A673 (cell line): Measurements from ENCODE around the gene COX5A. TPM values are rescaled to one million over a fixed set of nuclear protein-coding genes. Genes with fewer than 3 reads are reported as not detected.

ENCODE experiments used
- BruUV-seq: library from RNA; stranded (reverse); fragments of 400-500 nt; replicated peaks from 2 replicates; lab custom pipeline; 2021; lab: Mats Ljungman, UMichigan
- CTCF ChIA-PET: fragments of 300-600 bp; sonication (Branson Sonifier 250); formaldehyde crosslinking; loops from one replicate; lab custom pipeline; 2022; ENCODE audit warnings: antibody characterized with exemption; lab: Charles Lee
- POLR2A ChIA-PET: fragments of 300-600 bp; sonication (Branson Sonifier 250); formaldehyde crosslinking; loops from one replicate; lab custom pipeline; 2022; ENCODE audit warnings: antibody characterized with exemption; ENCODE audit not compliant: low non-redundant PET; lab: Charles Lee
- DNase-seq: peaks from one replicate; pipeline ENCODE4 v3.0.0-alpha.2; 2015; ENCODE audit warnings: low spot score
- H3K27ac ChIP-seq: fragments of 200-600 bp; sonication (generic); 2 replicates; pipeline ENCODE4 v1.5.1; 2016; ENCODE audit warnings: mixed run types, low read depth, mild to moderate bottlenecking, mixed read lengths, antibody characterized with exemption, low read length; ENCODE audit not compliant: poor library complexity, severe bottlenecking
- H3K27me3 ChIP-seq: fragments of 200-600 bp; sonication (generic); replicated peaks from 2 replicates; pipeline ENCODE4 v1.6.1; 2017; ENCODE audit warnings: mixed run types, low read depth, mild to moderate bottlenecking, mixed read lengths, antibody characterized with exemption, low read length; ENCODE audit not compliant: insufficient read depth, poor library complexity
- H3K36me3 ChIP-seq: fragments of 200-600 bp; sonication (generic); 2 replicates; pipeline ENCODE4 v1.6.1; 2016; ENCODE audit warnings: mixed run types, mild to moderate bottlenecking, mixed read lengths, antibody characterized with exemption, low read length; ENCODE audit not compliant: insufficient read depth, poor library complexity, severe bottlenecking
- H3K4me1 ChIP-seq: fragments of 200-600 bp; sonication (generic); 2 replicates; pipeline ENCODE4 v1.6.1; 2017; ENCODE audit warnings: mixed run types, mild to moderate bottlenecking, mixed read lengths, antibody characterized with exemption, low read length; ENCODE audit not compliant: insufficient read depth, poor library complexity, severe bottlenecking
- H3K4me3 ChIP-seq: fragments of 200-600 bp; sonication (generic); 2 replicates; pipeline ENCODE4 v1.5.1; 2016; ENCODE audit warnings: low read depth, mixed run types, mild to moderate bottlenecking, mixed read lengths, low read length; ENCODE audit not compliant: poor library complexity, severe bottlenecking
- H3K9me3 ChIP-seq: fragments of 200-600 bp; sonication (generic); 2 replicates; pipeline ENCODE4 v1.6.1; 2016; ENCODE audit warnings: mixed run types, low read depth, mild to moderate bottlenecking, mixed read lengths, antibody characterized with exemption, low read length; ENCODE audit not compliant: poor library complexity, severe bottlenecking
- EZH2 ChIP-seq: fragments of 200-600 bp; sonication (generic); IDR thresholded peaks from 2 replicates; pipeline ENCODE4 v1.6.1; 2017; ENCODE audit warnings: borderline replicate concordance, low read depth, mild to moderate bottlenecking, mixed read lengths, antibody characterized with exemption, low read length; ENCODE audit not compliant: poor library complexity, severe bottlenecking
- intact Hi-C: fragments of 100-400 bp; cut with micrococcal nuclease; formaldehyde crosslinking; loops from one replicate; pipeline ENCODE4 v1.10.0; 2022; ENCODE audit not compliant: unreplicated experiment
- total RNA-seq: library from RNA; stranded (reverse); gene quantifications from 2 replicates; pipeline ENCODE4 v1.2.3, GENCODE V29; 2021
- TF ChIP-seq, protein P1 (sequence below): fragments of 300-800, 200-600 bp; sonication (generic); conservative IDR thresholded peaks from 2 replicates; pipeline ENCODE4 v1.5.1; 2017; ENCODE audit warnings: low read depth, mild to moderate bottlenecking, antibody characterized with exemption, low read length, moderate library complexity, mixed read lengths

The COX5A gene
- total RNA-seq, 1 experiment from 2014 or later = 354 TPM

GRCh38 chr15:74963213-74963612 is 25.3 kb upstream of the COX5A start:
- ChIA-PET POLR2A (no interaction called here), CTCF (interaction anchor here (1.1 kb wide), 1 partner anchor 12 kb away, joined by 3 read pairs; no protein-coding TSS in a partner anchor)
- H3K9me3 ChIP-seq = no peaks in the 10 kb centered on the region
- no peak overlapping the region for H3K4me3 ChIP-seq
- H3K4me1 ChIP-seq = peaks cover 39% of the 10 kb centered on the region
- BruUV-seq = no TSS peak
- TF ChIP-seq EZH2 = no peak
- TF ChIP-seq, protein P1, sequence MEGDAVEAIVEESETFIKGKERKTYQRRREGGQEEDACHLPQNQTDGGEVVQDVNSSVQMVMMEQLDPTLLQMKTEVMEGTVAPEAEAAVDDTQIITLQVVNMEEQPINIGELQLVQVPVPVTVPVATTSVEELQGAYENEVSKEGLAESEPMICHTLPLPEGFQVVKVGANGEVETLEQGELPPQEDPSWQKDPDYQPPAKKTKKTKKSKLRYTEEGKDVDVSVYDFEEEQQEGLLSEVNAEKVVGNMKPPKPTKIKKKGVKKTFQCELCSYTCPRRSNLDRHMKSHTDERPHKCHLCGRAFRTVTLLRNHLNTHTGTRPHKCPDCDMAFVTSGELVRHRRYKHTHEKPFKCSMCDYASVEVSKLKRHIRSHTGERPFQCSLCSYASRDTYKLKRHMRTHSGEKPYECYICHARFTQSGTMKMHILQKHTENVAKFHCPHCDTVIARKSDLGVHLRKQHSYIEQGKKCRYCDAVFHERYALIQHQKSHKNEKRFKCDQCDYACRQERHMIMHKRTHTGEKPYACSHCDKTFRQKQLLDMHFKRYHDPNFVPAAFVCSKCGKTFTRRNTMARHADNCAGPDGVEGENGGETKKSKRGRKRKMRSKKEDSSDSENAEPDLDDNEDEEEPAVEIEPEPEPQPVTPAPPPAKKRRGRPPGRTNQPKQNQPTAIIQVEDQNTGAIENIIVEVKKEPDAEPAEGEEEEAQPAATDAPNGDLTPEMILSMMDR = no peak
- no peaks in the 10 kb centered on the region for H3K27me3 ChIP-seq
- no peak overlapping the region for H3K27ac ChIP-seq
- intact Hi-C loops = no loop called here
- no peaks in the 10 kb centered on the region for H3K36me3 ChIP-seq
- no peak for DNase-seq

- ChIA-PET POLR2A (no interaction called here), CTCF (no interaction called here)
- no peak for DNase-seq
- H3K4me1 ChIP-seq = peaks cover 45% of the 10 kb centered on the region
- no peaks in the 10 kb centered on the region for H3K36me3 ChIP-seq
- no peaks in the 10 kb centered on the region for H3K9me3 ChIP-seq
- no peak for TF ChIP-seq EZH2
- TF ChIP-seq, protein P1 = no peak
- BruUV-seq = no TSS peak
- no peak overlapping the region for H3K27ac ChIP-seq
- intact Hi-C loops = no loop called here
- no peak overlapping the region for H3K4me3 ChIP-seq
- no peaks in the 10 kb centered on the region for H3K27me3 ChIP-seq
Measured at GRCh38 chr15:74962671-74963070, 24.8 kb upstream of the COX5A start.

DNA sequence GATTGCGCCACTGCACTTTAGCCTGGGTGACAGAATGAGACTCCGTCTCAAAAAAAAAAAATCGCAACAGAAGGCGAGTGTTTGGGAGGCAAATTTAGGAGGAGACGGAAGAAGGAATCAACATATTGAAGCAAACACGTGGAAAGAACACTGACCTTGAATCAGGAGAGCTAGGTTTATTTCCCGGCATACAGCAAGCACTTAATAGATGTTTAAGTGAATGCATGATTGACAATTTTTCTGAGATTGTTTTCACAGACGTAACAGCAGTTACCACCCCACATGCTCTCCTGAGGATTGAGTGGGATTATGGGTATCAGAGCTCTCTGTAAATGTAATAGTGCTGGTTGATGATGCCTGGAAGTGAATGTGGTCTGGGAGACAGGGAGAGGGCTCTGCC is 24.3 kb upstream of the COX5A start:
- H3K36me3 ChIP-seq = no peaks in the 10 kb centered on the region
- intact Hi-C loops = no loop called here
- DNase-seq = no peak
- ChIA-PET CTCF (no interaction called here), POLR2A (no interaction called here)
- H3K4me1 ChIP-seq = peaks cover 49% of the 10 kb centered on the region
- BruUV-seq = no TSS peak
- H3K4me3 ChIP-seq = no peak overlapping the region
- no peaks in the 10 kb centered on the region for H3K9me3 ChIP-seq
- H3K27me3 ChIP-seq = no peaks in the 10 kb centered on the region
- H3K27ac ChIP-seq = no peak overlapping the region
- TF ChIP-seq EZH2 = no peak
- TF ChIP-seq, protein P1 = no peak
